Activated CD4-positive, alpha-beta T cell treated with anti-CD3 and anti-CD28 coated beads for 1 hour (primary cell): ENCODE measurements around the gene RBBP4.
A peak's percentile ranks its signal among the peaks of the same experiment; 100 is the strongest.
"Not testable (repeated sequence)": the region's sequence is repeated elsewhere in the genome, so short reads cannot be mapped to it uniquely, and the experiment has no call there.

ENCODE experiments used
- DNase-seq: peaks from one replicate; pipeline ENCODE4 v3.0.0-alpha.2; 2020

The RBBP4 gene

GRCh38 chr1:32695098-32695904, 44.3 kb downstream of the RBBP4 start:
- no peak for DNase-seq

- no peak for DNase-seq
Observed at GRCh38 chr1:32696041-32696440, 45.0 kb downstream of the RBBP4 start.

- not testable (repeated sequence) for DNase-seq
Observed at GRCh38 chr1:32696996-32697395, 46.0 kb downstream of the RBBP4 start.

GRCh38 chr1:32701421-32701911, 50.5 kb downstream of the RBBP4 start:
- no peak for DNase-seq

GRCh38 chr1:32701951-32702598, 51.1 kb downstream of the RBBP4 start:
- DNase-seq, result no peak

- no peak for DNase-seq
Observed at GRCh38 chr1:32702599-32703478, 51.8 kb downstream of the RBBP4 start, which contains the start of gene SYNC. SYNC (minus strand) TSS chr1:32702770; CDS start chr1:32702660, 110 bp downstream.

- no peak for DNase-seq
Observed at GRCh38 chr1:32703479-32704291, 52.7 kb downstream of the RBBP4 start.

GRCh38 chr1:32705516-32705915, 54.5 kb downstream of the RBBP4 start:
- DNase-seq, result no peak

GRCh38 chr1:32706491-32706890, 55.5 kb downstream of the RBBP4 start:
- DNase-seq, result no peak

GRCh38 chr1:32709075-32709474, 58.1 kb downstream of the RBBP4 start:
- no peak for DNase-seq

GRCh38 chr1:32709476-32709875, 58.5 kb downstream of the RBBP4 start:
- no peak for DNase-seq

- not testable (repeated sequence) for DNase-seq
Observed at GRCh38 chr1:32711221-32711620, 60.2 kb downstream of the RBBP4 start.

GRCh38 chr1:32713081-32713480, 62.1 kb downstream of the RBBP4 start:
- no peak for DNase-seq

- no peak for DNase-seq
Observed at GRCh38 chr1:32714277-32714676, 63.3 kb downstream of the RBBP4 start.

GRCh38 chr1:32715901-32716311, 64.9 kb downstream of the RBBP4 start:
- no peak for DNase-seq

GRCh38 chr1:32716312-32717148, 65.5 kb downstream of the RBBP4 start:
- DNase-seq, result peak; percentile 13

- no peak for DNase-seq
Observed at GRCh38 chr1:32717503-32717902, 66.5 kb downstream of the RBBP4 start.

- no peak for DNase-seq
Observed at GRCh38 chr1:32718036-32718435, 67.0 kb downstream of the RBBP4 start.

GRCh38 chr1:32718527-32718926, 67.5 kb downstream of the RBBP4 start:
- DNase-seq, result no peak

GRCh38 chr1:32719681-32720275, 68.8 kb downstream of the RBBP4 start:
- no peak for DNase-seq
